NCI-H1436 (cell line): ENCODE results near the gene SF1.
"Not testable (repeated sequence)": the region's sequence is repeated elsewhere in the genome, so short reads cannot be mapped to it uniquely, and the experiment has no call there.

Experiments used
- DNase-seq: peaks from one replicate; lab custom pipeline; 2025; lab: John Stamatoyannopoulos, UW

Gene SF1, protein sequence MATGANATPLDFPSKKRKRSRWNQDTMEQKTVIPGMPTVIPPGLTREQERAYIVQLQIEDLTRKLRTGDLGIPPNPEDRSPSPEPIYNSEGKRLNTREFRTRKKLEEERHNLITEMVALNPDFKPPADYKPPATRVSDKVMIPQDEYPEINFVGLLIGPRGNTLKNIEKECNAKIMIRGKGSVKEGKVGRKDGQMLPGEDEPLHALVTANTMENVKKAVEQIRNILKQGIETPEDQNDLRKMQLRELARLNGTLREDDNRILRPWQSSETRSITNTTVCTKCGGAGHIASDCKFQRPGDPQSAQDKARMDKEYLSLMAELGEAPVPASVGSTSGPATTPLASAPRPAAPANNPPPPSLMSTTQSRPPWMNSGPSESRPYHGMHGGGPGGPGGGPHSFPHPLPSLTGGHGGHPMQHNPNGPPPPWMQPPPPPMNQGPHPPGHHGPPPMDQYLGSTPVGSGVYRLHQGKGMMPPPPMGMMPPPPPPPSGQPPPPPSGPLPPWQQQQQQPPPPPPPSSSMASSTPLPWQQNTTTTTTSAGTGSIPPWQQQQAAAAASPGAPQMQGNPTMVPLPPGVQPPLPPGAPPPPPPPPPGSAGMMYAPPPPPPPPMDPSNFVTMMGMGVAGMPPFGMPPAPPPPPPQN

DNA sequence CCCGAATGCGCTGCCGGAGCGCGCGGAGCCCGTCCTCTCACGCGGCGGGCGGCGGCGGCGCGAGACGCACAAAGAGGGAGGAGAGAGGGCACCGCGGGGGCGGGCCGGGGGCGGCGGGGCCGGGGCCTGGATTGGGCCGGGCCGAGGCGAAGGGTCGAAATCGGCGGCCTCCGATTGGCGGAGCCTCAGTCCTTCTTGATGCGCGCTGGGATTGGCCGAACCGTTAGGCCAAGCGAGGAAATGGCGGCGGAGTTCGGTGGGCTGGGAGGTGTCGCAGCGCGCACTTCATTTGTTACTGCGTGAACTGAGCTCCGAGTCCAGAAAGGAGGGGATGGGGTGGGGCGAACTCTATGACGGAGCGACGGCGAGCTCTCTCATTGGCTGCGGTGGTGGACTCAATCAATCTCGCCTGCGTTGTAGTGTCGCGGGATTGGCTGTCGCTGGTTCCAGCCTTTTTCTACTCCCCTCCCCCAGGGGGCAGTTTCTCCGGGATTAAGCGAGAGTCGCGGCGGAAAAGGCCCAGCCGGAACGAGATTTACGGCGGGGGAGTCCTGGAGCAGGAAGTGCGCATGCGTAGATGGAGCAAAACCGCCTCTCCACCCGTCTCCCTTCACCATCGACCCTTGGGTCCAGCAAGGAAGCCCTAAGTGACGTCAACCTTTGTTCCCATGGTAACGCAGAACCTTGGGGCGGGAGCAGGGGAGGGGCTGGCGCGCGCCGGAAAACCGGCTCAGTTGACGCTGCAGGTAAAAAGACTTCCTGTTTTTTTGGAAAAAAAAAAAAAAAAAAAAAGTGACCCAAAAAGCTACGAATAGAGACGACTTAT, at the start of gene SF1:
Gene SF1, minus strand, starts transcription at position 70 of the 826 bp plus-strand sequence. CDS start 150 bp downstream, outside the sequence.
- peak; percentile 100 for DNase-seq

DNA sequence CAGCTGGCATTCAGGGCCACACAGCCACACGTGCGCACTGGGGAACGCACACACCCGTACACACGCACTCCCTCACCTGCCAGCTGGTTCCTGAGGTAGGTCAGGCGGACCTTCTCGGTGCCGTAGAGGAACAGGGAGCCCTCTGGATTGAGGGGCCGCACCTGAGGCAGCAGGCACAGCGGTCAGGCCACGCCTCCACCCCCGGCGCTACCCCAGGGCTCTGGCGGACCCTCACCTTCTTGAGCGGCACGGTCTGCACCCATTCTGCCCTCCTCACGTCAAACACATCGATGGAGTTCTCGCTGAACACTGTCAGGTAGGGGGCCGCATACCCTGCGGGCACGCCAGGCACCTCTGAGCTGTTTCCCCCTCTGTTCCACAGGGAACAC, 49.1 kb upstream of the SF1 start:
- DNase-seq: no peak

DNA sequence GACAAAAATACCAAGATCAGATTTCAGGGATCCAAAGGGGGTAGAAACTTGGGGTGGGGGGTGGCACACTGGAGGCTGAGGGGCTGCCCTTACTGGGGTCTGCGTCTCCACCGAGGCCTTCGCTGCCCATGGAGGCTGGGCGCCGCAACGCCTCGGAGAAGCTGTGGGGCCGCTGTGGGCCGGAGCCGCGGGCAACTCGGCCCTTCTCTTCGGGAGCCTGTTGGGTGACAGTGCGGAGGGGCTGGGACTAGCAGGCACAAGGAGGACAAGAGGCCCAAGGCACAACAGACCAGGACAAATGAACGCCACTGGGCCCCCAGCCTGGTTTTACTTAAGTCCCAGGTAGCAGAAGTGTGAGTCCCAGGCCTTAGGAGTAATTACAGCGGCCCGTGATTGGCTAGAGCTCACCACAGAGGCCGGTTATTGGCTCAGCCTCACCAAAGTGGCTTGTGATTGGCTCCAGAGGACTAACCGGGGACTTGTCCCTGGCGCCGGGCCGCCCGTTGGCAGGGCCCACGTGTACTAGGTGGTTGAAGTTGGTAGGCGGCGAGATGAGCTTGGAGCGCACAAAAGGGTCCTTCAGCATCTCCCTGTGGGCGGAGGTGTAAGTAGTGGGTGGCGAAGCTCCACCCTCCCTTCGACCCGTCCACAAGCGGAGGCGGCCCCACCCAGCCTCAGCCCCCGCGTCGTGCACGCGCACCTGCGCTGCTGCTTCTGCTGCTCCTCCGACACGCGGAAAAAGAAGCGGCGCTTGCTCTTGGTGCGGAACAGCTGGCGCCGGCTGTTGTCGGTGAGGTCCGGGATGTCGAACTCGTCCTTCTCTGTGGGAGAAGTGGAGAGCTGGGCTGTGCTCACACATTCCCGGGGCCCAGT, 48.5 kb upstream of the SF1 start:
- no peak for DNase-seq

DNA sequence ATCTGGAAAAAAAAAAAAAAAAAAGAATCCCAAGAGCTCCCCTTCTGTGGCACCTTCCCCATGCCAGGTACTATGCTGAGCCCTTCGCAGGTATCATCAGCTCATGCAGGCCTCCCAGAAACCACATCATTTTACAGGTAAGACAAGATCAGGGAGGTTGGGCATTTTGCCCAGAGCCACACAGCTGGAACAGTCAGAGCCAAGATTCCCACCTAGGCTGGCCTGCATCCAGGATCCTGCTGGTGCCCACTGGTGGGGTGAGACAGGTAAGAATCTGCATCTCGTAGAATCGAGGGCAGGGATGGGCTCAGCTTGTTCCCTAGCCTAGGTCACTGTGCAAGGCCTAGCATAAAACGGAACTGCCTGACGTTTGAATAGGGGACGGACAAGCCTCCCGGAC, 47.7 kb upstream of the SF1 start:
- no peak for DNase-seq

DNA sequence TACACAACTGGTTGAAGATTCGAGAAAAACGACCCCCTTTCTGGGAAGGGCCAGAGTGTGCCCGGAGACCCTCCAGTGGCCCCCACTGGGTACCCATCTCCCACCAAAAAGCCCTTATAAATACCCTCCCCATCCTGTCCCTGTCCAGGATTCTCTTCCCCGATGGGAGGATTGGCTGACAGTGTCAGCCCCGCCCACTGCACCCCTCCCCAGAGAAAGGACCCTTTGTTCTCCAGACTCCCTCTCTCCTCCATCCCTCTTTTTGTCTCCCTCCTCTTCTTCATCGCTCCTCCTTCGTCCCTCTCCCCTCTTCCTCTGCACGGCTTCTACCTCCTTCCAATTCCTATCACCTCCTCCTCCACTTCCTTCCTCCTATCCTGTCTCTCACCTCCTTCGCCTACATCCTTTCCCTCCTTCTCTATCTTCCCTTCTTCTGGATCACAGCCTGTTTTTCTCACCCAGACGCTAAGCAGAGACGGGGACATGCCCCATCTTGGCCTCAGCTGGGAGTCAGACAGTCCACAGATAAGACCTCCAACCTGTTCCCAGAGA, 45.3 kb upstream of the SF1 start:
- no peak for DNase-seq

DNA sequence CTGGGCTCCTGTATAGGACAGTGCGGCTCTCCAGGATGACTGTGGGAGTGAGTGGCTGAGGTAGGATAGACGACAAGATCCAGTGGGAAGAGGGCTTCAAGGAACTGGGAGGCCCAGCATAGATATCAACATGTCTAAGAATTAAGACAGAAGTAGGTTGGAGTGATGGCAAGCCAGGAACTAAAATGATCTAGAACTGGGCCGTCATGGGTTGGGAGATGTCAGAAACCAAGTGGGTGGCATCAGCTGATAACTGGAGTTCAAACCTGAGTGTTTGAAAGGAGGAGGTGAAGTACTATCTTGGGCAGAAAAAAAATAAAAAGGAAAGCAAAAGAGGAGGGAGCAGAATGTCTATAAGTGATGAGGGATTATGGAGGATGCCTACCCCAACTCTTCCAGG, 39.1 kb upstream of the SF1 start:
- DNase-seq: no peak

DNA sequence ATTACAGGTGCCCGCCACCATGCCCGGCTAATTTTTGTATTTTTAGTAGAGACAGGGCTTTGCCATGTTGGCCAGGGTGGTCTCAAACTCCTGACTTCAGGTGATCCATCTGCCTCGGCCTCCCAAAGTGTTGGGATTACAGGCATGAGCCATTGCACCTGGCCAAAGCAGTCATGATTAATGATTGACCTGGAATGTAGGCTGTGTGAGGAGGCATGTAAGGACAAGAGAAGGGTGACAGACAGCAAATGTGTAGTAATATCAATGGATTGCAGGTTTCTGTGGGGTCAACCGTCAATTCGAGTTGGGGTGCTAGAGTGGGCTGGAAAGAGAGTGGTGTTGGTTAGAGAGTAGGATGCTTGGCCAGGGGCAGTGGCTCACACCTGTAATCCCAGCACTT, 37.1 kb upstream of the SF1 start:
- DNase-seq: not testable (repeated sequence)

DNA sequence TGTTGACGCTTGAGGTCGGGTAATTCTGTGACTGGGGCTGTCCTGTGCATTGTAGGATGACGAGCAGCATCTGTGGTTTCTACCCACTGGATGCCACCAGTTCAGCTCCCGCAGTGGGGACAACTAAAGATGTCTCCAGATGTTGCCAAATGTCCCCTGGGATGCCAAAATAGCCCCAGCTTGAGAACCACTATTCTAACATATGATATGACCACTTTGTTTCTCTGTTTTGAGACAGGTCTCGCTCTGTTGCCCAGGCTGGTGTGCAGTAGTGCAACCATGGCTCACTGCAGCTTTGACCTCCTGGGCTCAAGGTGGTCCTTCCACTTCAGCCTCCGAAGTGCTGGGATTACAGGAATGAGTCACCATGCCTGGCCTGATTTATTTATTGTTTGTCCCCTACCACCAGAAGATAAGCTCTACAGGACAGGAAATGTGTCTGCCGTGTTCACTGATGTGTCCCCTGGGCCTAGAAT, 36.4 kb upstream of the SF1 start:
- no peak for DNase-seq

DNA sequence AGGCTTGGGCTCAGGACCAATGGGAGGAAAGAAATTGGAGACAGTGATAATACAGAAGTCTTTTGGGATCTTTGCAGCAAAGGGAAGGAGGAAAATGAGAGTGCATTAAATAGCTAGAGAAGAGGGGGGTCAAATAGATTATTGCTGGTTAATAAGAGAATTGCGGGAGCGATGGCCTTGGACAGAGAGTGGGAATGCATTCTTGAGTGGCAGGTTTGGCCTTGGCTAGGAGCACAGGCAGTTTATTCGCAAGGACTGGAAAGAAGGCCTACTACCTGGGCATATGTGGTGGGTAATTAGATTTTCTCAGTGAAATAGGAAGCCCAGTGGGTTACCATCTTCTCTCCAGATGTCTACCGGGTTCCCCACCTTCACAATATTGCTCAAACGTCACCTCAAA, 35.5 kb upstream of the SF1 start:
- no peak for DNase-seq

DNA sequence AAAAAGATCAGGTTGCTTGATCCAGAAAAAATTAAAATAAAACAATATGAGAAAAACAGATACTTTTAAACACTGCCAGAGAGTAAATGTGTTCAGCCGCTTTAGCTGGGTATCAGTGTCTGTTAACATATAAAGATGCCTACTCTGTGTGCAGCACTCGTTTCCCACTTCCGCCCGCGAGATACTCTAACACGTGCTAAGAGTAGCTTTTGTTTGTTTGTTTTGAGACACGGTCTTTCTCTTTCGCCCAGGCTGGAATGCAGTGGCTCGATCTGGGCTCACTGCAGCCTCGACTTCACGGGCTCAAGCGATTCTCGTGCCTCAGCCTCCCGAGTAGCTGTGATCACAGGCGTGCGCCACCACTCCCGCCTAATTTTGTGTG, 32.5 kb upstream of the SF1 start:
- DNase-seq: no peak

DNA sequence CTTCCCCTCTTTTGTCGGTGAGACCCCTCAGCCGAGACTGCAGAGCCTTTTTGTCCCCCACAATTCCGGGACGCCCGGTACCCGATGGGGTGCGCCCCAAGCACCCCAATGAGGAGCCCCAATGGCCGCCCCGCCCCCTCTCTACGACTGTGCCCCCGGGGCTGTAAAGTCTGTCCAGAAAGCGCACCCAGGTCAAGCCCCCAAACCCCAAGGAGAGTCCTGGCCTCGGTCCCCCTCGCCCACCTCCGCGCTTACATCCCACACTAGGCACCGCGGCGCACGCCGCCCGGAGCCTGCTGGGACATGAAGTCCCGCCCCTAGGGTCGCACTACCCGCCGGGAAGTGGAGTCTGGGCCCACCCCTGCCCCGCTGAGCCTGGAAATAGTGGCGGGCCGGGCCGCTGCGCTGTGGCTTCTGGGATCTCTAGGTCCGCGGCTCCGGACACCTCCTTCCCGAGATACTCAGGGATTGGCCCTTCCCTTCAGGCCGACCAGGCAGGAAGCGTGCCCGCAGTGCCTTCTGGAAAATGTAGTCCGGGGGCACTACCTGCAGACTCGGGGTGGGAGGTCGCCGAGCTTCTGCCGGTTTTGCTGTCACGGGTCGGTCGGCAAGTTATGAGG, 32.0 kb upstream of the SF1 start, which contains the start of gene MEN1:
Gene MEN1, minus strand, starts transcription at position 281 of the 620 bp plus-strand sequence. CDS start 442 bp downstream, outside the sequence.
- peak; percentile 93 for DNase-seq

DNA sequence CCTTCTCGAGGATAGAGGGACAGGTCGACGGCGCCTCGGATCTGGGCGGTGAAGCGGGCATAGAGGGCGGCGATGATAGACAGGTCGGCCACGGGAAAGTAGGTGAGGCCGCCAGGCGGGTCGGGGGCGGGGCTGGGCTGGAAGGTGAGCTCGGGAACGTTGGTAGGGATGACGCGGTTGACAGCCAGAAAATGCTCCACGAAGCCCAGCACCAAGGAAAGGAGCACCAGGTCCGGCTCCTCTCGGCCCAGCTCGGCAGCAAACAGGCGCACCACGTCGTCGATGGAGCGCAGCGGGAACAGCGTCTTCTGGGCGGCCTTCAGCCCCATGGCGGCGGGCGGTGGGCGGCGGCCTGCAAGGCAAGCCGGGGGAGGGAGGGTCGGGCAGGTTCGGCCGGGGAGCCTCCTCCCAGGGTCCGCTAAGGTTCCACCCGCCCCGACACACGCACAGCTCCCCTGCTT, 31.5 kb upstream of the SF1 start:
- DNase-seq: no peak

DNA sequence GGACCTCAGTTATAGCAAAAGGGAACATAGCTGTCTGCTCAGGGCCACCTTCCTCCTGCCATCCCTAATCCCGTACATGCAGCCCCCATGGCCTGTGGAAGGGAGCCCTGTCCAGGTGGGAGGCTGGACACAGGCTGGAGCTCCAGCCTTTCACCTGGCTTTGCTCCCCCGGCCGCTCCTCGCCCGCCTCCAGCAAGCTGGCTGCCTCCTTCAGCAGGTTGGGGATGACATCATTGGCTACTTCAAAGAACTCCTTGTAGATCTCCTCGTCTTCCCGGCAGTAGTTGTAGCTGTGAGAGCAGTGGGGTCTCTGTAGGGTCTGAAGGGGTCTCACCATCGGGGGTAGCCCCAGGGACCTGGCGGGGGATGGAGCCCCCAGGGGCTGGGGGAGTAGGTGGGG, 27.1 kb upstream of the SF1 start:
- DNase-seq: no peak

DNA sequence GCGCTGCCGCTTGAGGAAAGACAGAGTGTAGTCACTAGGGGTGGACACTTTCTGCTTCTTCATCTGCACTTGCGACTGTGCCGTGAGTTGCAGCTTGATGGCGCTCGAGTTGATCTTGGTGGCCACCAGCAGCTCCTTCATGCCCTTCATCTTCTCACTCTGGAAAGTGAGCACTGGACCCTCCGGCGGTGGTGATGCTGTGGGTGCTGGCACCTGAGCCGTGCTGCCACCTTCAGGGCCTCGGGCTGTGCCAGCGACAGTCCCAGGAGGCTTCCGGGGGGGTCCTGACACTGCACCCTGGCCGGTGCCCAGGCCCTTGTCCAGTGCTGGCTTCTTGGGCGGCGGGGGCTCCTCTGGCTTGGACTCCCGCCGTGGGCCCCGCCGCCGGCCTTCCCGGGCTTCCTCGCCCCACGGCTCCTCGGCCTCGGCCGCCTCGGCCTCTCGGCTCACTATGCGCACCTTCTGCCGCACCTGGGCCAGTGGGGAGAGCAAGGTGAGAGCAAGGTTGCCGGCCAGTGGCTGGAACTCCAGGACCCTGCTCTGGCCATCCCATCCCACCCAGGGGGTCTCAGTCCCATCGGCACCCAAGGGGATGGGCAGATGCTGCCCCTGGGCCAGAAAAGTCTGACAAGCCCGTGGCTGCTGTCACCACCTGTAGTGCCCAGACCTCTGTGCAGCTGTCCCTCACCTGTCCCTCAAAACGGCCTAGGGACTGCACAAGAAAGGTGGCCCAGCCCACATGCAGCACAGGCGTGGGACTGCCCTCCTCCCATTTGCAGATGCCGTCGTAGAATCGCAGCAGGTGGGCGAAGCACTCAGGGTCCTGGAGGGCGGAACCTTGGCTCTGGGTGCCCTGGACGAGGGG, 26.2 kb upstream of the SF1 start:
- no peak for DNase-seq

DNA sequence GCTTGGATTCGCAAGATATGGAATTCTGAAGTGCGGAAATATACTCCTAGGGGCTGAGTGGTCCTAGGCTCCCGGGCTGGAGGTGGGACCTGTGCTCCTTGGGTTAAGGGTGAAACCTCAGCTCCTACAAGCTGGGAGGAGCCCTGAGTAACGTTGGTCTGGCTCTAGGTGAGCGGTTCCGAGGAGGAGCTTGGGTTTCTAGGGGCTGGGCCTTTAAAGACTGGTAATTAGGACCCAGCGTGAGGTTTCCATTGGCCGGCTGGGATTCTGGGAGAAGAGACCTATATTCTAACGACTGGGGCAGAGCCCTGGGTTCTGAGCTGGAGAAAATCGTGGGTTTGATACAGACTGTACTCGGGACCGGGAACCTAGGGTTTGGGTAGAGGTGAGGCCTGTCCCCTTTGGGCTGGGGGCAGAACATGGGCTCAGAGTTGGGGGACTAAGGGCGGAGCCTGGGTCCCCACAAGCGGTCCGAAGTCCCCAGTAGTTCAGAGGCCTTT, 25.6 kb upstream of the SF1 start:
- DNase-seq: no peak

DNA sequence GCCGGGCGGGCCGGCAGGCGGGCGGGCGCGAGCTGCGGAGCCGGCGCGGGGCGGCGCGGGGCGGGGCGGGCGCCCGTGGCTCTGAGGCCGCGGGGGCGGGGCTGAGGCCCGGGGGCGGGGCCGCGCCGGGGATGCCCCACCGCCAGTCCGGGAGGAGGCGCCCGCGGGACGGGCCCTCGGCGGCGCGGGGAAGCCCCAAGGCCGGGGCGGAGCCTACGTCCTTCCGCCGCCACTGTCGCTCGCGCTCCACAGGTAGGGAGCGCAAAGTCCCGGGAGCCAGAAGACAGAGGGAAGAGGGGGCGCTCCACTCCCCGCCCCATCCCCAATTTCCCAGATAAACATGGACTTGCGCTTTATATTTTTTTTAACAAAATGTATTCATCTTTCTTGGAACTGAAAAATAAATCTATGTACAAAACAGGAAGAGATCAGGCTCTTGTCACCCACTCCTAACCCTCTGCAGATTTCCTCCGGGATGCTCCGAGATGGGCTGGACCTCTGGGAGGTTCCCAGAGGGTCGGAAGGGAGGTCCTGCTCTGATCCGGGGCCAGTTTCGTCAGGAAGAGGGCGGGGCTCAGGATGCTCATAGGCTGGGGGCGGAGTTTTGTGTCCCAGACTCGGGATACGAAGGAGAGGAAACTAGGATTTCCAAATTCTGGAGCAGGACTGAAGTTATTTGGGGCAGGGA, 25.0 kb upstream of the SF1 start, which contains the start of gene MAP4K2:
Gene MAP4K2, minus strand, starts transcription at position 57 of the 688 bp plus-strand sequence. CDS start 65 bp downstream, outside the sequence.
- peak; percentile 77 for DNase-seq

DNA sequence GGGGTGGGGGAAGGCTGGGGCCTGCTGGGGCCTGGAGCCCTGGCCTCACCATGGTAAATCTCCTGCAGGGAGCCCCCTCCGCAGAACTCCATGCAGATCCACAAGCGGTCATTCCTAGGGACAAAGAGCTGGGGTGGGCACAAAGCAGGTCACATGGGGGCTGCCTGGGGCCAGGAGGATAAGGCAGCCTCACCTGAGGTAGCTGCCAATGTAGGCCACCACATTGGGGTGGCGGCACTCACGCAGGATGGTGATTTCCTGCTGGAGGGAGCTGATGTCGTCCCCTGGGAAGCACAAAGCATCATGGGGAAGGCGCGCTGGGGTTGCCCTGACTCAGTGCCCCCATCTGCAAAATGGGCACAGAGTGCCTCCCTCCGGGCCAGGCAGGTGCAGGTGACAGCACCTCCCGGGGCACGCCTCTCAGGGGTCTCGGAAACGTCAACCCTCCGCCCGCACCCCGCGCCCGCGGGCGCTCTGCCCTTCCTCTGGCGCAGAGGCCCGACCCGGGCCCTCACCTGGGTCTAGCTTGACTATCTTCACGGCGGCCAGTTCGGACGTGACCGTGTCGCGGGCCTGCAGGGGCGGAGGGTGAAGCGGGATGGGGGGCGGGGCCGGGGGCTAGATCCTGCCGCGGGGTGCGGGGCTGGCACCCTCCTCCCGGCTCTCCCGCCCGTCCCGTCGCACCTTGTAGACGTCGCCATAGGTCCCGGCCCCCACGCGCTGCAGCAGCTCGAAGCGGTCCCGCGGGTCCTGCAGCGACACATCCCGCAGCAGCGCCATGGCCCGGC, 24.2 kb upstream of the SF1 start:
- no peak for DNase-seq
